ENCODE measurements around the gene FAXDC2.

The FAXDC2 gene

DNA sequence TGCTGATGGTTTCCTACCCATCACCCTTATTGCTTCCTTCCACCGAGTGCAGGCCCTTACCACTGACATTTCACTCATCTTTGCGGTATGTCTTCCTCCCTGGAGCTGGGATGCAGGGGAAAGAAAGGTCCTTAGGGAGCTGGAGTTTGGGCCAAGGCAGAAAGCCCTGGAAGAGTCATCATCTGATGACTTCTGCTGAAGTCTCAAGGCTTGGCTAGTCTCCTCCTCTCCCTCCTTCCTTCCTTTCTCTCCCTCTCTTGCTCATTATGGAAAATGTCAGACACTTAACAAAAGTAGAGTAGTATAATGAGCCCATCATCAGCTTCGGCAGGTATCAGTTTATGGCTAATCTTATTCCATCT is 55.2 kb downstream of the FAXDC2 start:
- DNase-seq (ENCODE audit: low read depth), result no peak

DNA sequence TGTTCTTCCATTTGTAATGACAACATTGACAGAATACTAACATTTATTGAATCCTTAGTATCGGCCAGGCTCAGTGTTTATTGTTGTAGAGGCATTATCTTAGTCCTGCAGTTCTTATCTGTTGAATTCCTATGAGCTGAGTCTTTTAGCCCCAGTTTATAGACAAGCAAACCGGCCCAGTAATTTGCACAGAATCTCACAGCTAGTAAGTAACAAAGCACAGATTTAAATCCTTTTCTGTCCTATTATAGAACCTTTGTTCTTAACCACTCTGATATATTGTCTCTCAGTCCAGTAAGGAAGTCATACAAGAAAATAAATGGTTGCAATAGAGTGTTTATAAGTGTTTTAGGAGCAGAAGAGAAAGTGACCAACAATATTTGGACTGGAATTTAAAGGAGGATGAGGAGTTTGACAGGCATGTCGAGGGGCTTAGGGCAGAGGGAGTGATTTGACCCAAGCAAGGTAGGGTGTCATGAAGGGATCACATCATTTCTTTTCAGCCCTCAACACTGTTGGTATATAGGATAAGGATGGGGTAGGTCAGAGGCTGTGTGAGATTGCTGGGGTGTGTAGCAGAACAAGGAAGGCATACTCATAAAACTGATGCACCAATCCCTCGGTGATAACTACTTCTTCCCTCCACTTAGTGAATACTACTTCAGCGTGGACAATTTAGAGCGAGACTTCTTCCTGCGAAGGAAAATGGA is 55.7 kb downstream of the FAXDC2 start:
- DNase-seq (ENCODE audit: low read depth), result no peak

DNA sequence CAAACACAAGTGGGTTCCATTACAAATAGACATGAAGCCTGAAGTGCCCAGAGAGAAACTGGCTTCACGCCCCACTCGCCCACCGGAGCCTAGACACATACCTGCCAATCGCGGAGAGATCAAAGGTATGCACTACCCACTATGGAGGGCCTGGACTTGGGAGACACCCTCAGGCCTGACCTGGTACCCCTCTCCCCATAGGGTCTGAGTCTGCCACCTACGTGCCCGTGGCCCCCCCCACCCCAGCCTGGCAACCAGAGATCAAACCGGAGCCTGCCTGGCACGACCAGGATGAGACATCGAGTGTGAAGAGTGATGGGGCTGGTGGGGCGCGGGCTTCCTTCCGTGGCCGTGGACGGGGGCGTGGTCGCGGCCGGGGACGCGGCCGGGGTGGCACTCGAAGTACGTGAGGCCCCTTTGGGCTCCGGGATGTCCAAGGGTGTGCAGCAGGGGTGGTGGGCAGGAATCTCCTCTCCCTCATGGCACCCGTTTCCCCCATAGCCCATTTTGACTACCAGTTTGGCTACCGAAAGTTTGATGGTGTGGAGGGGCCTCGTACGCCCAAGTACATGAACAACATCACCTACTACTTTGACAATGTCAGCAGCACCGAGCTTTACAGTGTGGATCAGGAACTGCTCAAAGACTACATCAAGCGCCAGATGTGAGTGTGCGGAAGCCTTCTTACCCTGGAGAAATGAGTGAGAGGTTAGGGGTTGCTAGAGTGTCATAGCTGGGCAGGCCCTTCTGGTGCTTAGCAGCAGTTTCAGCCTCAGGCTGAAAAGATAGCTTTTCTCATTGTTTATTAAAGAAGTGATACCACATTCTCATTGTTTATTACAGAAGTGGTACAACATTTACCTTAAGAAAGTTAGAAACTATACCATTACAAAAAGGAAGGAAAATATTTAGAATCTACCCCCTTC is 56.5 kb downstream of the FAXDC2 start:
- DNase-seq (ENCODE audit: low read depth), result no peak

GRCh38 chr5:154791535-154791934 is 58.9 kb downstream of the FAXDC2 start:
- DNase-seq (ENCODE audit: low read depth), result no peak

DNA sequence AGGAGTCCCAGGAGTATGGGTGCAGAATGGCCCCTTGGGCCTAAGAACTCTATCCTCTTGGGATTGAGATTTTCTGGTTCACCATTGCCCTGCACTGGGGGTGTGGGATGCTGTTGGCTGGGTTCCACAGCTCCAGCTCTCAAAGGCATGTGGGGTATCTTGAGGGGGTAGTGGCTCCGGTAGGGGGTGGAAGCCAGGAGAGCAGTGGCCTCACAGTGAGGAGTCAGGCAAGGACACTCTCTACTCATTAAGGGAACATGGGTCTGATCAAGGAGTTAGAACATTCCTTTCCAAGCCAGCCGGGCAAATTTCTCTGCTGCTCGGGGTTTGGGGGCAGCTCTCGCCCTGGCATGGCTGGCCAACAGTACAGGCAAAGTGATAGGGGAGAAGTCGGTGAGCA is 62.2 kb downstream of the FAXDC2 start:
- no peak for DNase-seq (ENCODE audit: low read depth)

DNA sequence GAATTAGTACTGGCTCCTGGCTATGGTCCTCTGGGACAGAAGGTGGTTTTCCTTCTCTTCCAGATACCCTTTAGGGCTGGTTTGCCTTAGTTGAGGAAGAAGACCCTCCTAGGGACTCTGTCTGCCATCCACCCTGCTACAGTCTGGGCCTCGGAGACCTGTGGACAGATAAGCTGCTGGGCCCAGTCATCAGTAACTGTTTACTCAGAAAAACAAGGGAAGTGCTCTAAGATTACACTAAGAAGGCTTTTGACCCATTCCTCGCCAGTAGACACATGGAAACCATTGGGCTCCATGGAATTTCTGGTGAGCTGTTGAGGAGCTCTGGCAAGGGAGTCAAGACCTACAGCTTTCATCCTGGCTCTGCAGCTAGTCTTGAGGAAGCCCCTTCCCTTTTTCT is 64.0 kb downstream of the FAXDC2 start:
- peak; percentile 29 for DNase-seq (ENCODE audit: low read depth)

- no peak for DNase-seq (ENCODE audit: low read depth)
Measured at GRCh38 chr5:154784856-154785255, 65.5 kb downstream of the FAXDC2 start.

DNA sequence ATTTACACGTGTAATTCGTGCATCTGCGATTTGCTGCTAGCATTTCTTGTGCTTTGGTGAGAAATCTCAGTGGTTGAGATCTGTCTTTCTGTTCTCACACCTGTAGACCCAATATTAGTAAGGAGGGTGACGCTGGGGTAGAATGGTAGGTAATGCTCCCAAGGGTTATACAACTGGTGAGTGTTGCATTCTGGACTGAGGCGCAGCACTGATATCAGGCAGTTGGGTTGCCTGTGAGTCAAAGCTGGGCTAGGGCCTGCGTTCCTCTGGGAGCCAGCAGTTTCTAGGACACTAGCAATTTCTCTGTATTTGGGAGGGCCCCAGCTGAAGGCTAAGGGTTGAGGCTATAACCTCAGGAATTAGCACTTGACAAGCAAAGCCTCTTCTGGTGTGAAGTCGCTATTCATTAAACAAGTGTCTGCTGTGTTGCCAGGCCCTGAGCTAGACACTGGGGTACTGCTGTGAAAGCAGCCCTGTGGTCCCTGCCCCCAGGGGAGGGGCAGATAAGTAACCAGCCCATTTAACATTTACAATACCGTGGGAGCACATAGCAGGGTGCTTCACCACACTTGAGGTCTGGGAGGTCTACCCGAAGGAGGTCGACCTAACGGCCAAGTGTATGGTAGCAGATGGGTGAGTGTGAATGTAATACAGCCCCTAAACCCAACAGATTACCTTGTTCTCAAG is 66.5 kb downstream of the FAXDC2 start:
- DNase-seq (ENCODE audit: low read depth), result no peak

DNA sequence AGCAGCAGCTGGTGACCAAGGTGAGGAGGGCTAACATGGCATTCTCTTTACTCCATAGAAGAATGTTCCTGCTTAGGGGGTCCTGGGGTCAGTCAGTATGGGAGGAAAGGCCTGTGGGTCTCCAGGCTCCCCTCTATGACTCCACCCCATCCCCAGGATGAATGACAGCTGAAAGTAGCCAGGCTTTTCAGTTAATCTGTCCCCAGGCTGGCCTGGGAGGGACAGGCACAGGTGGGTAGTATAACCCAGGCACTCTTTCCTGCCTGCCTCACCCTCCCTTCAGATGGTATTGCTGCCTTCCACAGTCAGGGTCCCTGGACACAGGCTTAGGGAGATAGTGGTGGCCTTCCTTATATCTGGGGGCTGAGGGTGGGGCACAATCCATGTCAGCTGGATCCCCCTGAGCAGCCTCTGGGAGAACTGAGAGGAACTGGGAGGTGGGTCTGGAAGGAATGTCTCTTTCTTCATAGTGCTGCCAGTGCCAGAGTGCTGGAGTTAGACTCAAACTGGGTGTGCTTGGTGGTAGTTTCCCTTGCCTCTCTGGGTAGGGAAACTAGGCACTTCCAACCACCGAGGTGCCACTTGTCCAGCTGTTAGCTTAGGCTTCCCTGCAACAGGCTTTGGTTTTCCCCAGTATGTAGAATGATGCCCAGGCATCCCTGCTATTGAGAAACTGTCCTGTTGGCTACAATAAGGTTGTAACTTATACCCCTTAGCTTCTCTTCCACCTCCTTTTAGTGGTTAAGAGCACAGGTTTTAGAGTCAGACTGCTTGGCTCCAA is 67.4 kb downstream of the FAXDC2 start:
- DNase-seq (ENCODE audit: low read depth), result peak; percentile 15

GRCh38 chr5:154782326-154782725 is 68.1 kb downstream of the FAXDC2 start:
- DNase-seq (ENCODE audit: low read depth), result no peak

GRCh38 chr5:154780128-154780527 is 70.3 kb downstream of the FAXDC2 start:
- no peak for DNase-seq (ENCODE audit: low read depth)

DNA sequence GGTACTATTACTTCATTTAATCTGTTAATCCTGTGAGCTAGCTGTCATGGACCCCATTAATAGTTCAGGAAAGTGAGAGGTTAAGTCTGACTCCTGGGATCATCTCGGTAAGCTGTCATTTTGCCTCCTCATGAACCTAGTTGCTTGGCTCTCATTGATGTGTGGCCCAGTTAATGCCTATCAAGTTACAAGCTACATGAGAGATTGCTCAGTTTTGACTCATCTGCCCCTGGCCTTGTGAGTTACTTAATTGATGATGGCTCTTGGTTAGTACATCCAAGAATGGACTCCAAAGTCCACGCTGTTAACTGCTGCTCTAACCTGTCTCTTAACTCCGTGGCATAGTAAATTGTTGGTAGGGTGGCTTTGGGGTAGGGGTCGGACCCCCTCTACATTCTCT is 71.3 kb downstream of the FAXDC2 start:
- peak; percentile 80 for DNase-seq (ENCODE audit: low read depth)

DNA sequence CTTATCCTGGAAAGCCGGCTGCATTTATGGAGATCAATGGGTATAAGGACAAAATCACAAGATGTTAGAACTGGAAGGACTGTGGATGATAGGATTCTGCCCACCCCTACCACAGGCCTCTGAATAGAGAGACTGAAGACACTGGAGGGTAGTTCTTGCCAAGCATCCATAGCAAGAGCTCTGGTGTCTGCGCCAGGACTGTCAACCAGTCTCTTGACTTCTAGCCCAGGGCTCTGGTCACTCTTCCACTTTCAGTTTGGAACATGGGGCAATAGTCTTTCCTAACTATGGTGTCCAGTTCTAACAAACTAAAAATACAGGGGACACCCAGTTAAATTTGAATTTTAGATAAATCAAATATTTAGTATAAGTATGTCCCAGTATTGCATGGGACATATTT is 71.9 kb downstream of the FAXDC2 start:
- DNase-seq (ENCODE audit: low read depth), result peak; percentile 34

GRCh38 chr5:154776167-154776566 is 74.2 kb downstream of the FAXDC2 start:
- DNase-seq (ENCODE audit: low read depth), result no peak

- DNase-seq (ENCODE audit: low read depth), result no peak
Measured at GRCh38 chr5:154773326-154773725, 77.1 kb downstream of the FAXDC2 start.

DNA sequence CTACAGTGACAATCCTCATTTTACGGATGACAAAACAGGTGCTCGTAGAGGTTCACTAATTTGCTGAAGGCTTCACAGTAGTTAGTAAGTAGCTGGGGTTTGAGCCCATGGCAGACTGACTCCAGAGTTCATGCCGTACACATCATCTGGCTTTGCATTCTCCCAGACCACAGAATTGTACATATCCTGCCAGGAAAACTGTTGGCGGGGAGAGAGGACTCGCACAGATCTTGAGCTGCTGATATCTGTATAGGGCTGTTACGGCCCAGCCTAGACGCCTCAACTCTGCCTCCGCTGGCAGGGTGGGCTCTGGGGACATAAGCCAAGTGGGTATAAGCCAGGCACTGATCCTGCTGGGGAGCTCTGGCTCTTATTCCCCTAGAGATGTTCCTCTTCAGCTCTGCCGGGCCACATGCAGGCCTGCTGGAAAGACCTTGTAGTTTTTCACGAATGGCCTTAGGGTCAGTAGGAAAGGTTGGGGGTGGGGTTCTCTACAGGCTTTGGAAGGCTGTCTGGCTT is 79.0 kb downstream of the FAXDC2 start:
- DNase-seq (ENCODE audit: low read depth), result peak; percentile 82

- DNase-seq (ENCODE audit: low read depth), result no peak
Measured at GRCh38 chr5:154770111-154770510, 80.3 kb downstream of the FAXDC2 start.

All from fibroblast of gingiva (primary cell).